ENCODE measurements around the gene OR10G3.
"Not testable (repeated sequence)": the region's sequence is repeated elsewhere in the genome, so short reads cannot be mapped to it uniquely, and the experiment has no call there.

OR10G3 gene

DNA sequence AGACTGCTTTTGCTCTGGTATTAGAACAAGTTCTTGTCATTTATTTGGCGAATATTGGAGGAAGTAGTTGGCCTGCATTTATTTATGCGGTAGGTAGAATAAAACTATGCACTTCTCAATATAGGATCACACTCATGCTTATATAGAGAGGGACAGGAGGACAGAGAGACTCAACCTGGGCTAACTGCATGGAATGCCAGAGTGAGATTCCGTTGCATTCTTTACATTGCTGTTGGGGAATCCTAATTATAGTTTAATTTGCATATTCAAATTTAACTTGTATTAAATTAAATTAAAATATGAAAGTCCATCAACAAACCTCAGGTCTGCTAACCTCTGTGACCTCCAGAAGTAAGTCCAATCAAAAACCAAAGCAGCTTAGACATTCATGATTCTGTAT lies 26.6 kb downstream of the OR10G3 start:
- POLR2A ChIA-PET: no interaction called here
- no peak for TF ChIP-seq CTCF (IDR thresholded peaks at IDR 0.05; ENCODE audit: insufficient read depth, low read length, missing control alignments)
- no peak overlapping the region for H3K4me3 ChIP-seq (ENCODE audit: low read depth, low read length)
- CTCF ChIA-PET: interaction anchor here (1.8 kb wide), 1 partner anchor 55 kb away, joined by 12 read pairs; no protein-coding TSS in a partner anchor
- no peak for DNase-seq (ENCODE audit: low read depth, low spot score)

DNA sequence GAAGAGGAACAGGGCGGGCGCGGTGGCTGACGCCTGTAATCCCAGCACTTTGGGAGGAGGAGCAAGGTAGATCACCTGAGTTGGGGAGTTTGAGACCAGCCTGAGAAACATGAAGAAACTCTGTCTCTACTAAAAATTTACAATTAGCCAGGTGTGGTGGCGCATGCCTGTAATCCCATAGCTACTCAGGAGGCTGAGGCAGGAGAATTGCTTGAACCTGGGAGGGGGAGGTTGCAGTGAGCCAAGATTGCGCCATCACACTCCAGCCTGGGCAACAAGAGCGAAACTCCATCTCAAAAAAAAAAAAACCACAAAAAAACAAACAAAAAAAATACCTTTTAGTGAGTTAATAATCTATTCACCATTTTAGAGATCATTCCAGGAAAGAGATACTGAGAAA lies 35.3 kb downstream of the OR10G3 start:
- H3K4me3 ChIP-seq (ENCODE audit: low read depth, low read length); POLR2A ChIA-PET; CTCF ChIA-PET; DNase-seq (ENCODE audit: low read depth, low spot score): not testable (repeated sequence)

DNA sequence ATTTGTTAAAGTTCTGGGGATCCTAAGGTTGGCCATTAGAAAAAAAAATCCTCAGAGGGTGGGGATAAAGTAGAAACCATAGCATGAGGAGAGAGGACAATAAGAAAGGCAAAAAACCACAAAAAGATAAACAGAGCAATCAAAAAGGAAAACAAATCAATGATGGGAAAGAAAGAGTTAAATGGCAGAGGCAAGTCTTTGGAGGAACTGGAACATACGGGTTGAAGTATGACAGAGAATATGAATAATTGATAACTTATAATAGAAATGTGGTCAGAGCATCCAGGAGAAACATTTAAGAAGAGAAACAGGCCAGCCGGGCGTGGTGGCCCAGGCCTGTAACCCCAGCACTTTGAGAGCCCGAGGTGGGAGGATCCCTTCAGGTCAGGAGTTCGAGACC lies 35.9 kb downstream of the OR10G3 start:
- no peak overlapping the region for H3K4me3 ChIP-seq (ENCODE audit: low read depth, low read length)
- POLR2A ChIA-PET: no interaction called here
- TF ChIP-seq CTCF (IDR thresholded peaks at IDR 0.05; ENCODE audit: insufficient read depth, low read length, missing control alignments): no peak
- CTCF ChIA-PET: no interaction called here
- DNase-seq (ENCODE audit: low read depth, low spot score): no peak

- H3K4me3 ChIP-seq (ENCODE audit: low read depth, low read length): no peak overlapping the region
- CTCF ChIA-PET: interaction anchor here (1.0 kb wide), 1 partner anchor 45 kb away, joined by 3 read pairs; no protein-coding TSS in a partner anchor
- POLR2A ChIA-PET: no interaction called here
- TF ChIP-seq CTCF (IDR thresholded peaks at IDR 0.05; ENCODE audit: insufficient read depth, low read length, missing control alignments): no peak
- no peak for DNase-seq (ENCODE audit: low read depth, low spot score)
Observed at GRCh38 chr14:21543521-21543960, 36.3 kb downstream of the OR10G3 start.

DNA sequence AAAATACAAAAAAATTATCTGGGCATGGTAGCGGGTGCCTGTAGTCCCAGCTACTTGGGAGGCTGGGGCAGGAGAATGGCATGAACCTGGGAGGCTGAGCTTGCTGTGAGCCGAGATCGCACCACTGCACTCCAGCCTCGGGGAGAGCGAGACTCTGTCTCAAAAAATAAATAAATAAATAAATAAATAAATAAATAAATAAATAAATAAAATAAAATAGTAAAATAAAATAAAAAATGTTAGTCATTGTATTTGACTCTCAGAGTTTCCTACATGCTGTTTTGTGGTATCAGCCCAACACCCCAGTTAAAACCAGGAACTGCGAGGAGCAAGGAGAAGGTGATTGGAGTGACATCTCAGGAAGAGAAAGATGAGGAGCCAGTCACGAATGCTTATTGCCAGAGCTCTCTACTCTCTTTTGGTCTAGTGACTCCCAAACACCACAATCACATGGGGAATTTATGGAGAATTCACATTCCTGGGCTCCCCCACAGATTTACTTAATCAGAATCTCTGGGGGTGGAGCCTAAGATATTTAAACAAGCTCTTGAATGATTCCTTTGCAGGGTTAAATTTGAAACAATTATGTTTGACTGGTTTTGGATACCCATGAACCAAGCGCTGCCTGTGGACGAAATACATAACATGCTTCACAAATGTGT lies 38.3 kb downstream of the OR10G3 start:
- ChIA-PET POLR2A (no interaction called here), CTCF (interaction anchor here (1.6 kb wide), 1 partner anchor 16 kb away, joined by 5 read pairs; no protein-coding TSS in a partner anchor)
- no peak for TF ChIP-seq CTCF (IDR thresholded peaks at IDR 0.05; ENCODE audit: insufficient read depth, low read length, missing control alignments)
- no peak overlapping the region for H3K4me3 ChIP-seq (ENCODE audit: low read depth, low read length)
- DNase-seq (ENCODE audit: low read depth, low spot score): no peak

- TF ChIP-seq CTCF (IDR thresholded peaks at IDR 0.05; ENCODE audit: insufficient read depth, low read length, missing control alignments): no peak
- ChIA-PET CTCF (interaction anchor here (1.7 kb wide), 1 partner anchor 18 kb away, joined by 3 read pairs; no protein-coding TSS in a partner anchor), POLR2A (no interaction called here)
- no peak for DNase-seq (ENCODE audit: low read depth, low spot score)
- no peak overlapping the region for H3K4me3 ChIP-seq (ENCODE audit: low read depth, low read length)
Observed at GRCh38 chr14:21539189-21539940, 40.5 kb downstream of the OR10G3 start.
